CD4-positive, CD25-positive, alpha-beta regulatory T cell (primary cell): ENCODE results near the gene SLC35E1. TPM values are rescaled to one million over a fixed set of nuclear protein-coding genes. Genes with fewer than 3 reads are reported as not detected.
"Not testable (repeated sequence)": the region's sequence is repeated elsewhere in the genome, so short reads cannot be mapped to it uniquely, and the experiment has no call there.

Experiments used
- ATAC-seq, 2 donors: fragments of 150-1000 bp; cut with Tn5 transposase; one replicate each; pipeline ENCODE4 v1.10.0; 2021; ENCODE audit warnings: low read depth in 2 of 2, moderate number of reproducible peaks in 2 of 2, moderate library complexity in 1 of 2
- DNase-seq, 3 donors: peaks; one replicate each; pipeline versions ENCODE4 v3.0.0 to v3.0.0-alpha.2; 2012 to 2022; ENCODE audit warnings: mixed read lengths in 1 of 3
- H3K27ac ChIP-seq: one replicate; pipeline ENCODE4 v1.7.0; 2013; ENCODE audit warnings: mild to moderate bottlenecking, low read length; ENCODE audit not compliant: insufficient read depth, poor library complexity, severe bottlenecking
- H3K27me3 ChIP-seq: one replicate; pipeline ENCODE4 v1.7.0; 2013; ENCODE audit warnings: low read length; ENCODE audit not compliant: control insufficient read depth, insufficient read depth
- H3K36me3 ChIP-seq: one replicate; pipeline ENCODE4 v1.7.0; 2013; ENCODE audit warnings: mild to moderate bottlenecking, low read length, moderate library complexity; ENCODE audit not compliant: control insufficient read depth, insufficient read depth
- H3K4me1 ChIP-seq: 2 replicates; pipeline ENCODE4 v1.7.0; 2013; ENCODE audit warnings: mild to moderate bottlenecking, low read length; ENCODE audit not compliant: insufficient read depth, control insufficient read depth, poor library complexity, severe bottlenecking
- H3K4me3 ChIP-seq: one replicate; pipeline ENCODE4 v1.7.0; 2013; ENCODE audit warnings: low read depth, mild to moderate bottlenecking, low read length, moderate library complexity
- H3K9me3 ChIP-seq, 2 experiments: 1 replicate in 1 of 2; 2 replicates in 1 of 2; pipeline ENCODE4 v1.7.0; 2013; ENCODE audit warnings: low read length in 2 of 2, mild to moderate bottlenecking in 1 of 2, moderate library complexity in 1 of 2; ENCODE audit not compliant: control insufficient read depth in 2 of 2
- H3K27ac Mint-ChIP-seq, 3 donors: one replicate each; pipeline ENCODE4 v1.8.0; 2020 to 2022; ENCODE audit warnings: mild to moderate bottlenecking in 3 of 3, mixed read lengths in 3 of 3, moderate library complexity in 2 of 3
- H3K27me3 Mint-ChIP-seq: one replicate; pipeline ENCODE4 v1.8.0; 2022; ENCODE audit warnings: mild to moderate bottlenecking, mixed read lengths
- H3K36me3 Mint-ChIP-seq: one replicate; pipeline ENCODE4 v1.8.0; 2020; ENCODE audit warnings: mixed read lengths
- H3K4me1 Mint-ChIP-seq, 4 donors: one replicate each; pipeline ENCODE4 v1.8.0; 2020 to 2022; ENCODE audit warnings: mixed read lengths in 4 of 4, mild to moderate bottlenecking in 1 of 4
- H3K4me3 Mint-ChIP-seq, 4 donors: one replicate each; pipeline ENCODE4 v1.8.0; 2020 to 2022; ENCODE audit warnings: mild to moderate bottlenecking in 4 of 4, mixed read lengths in 4 of 4, moderate library complexity in 3 of 4
- H3K9me3 Mint-ChIP-seq, 7 donors: one replicate each; pipeline ENCODE4 v1.8.0; 2020 to 2022; ENCODE audit warnings: mixed read lengths in 7 of 7, mild to moderate bottlenecking in 3 of 7, moderate library complexity in 2 of 7
- polyA plus RNA-seq, 4 donors: library from polyadenylated mRNA; unstranded; fragments of 300-500 nt; fragmentation: Illumina TruSeq; gene quantifications; one replicate each; pipeline ENCODE4 v1.2.3, GENCODE V29; 2021
- total RNA-seq: library from RNA; stranded (reverse); gene quantifications from one replicate; pipeline ENCODE4 v1.2.3, GENCODE V29; 2022

SLC35E1 gene
- total and polyA plus RNA-seq, 5 donors from 2014 or later, result 19.0 to 93.1 (median 28.2) TPM

DNA sequence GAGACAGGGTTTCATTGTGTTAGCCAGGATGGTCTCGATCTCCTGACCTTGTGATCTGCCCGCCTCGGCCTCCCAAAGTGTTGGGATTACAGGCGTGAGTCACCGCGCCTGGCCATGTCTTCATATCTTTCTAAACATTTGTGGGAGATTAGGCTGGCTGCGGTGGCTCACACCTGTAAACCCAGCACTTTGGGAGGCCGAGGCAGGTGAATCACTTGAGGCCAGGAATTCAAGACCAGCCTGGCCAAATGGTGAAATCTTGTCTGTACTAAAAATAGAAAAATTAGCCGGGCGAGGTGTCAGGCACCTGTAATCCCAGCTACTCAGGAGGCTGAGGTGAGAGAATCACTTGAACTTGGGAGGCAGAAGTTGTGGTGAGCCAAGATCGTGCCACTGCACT lies 66.1 kb downstream of the SLC35E1 start:
- not testable (repeated sequence) for H3K27ac ChIP-seq, DNase-seq, ATAC-seq, H3K4me3 ChIP-seq, H3K4me1 Mint-ChIP-seq, H3K36me3 ChIP-seq, H3K9me3 Mint-ChIP-seq, H3K27me3 Mint-ChIP-seq, H3K4me1 ChIP-seq, H3K4me3 Mint-ChIP-seq, H3K27me3 ChIP-seq, H3K9me3 ChIP-seq, H3K27ac Mint-ChIP-seq
- peaks cover 10% of the 10 kb centered on the region for H3K36me3 Mint-ChIP-seq

DNA sequence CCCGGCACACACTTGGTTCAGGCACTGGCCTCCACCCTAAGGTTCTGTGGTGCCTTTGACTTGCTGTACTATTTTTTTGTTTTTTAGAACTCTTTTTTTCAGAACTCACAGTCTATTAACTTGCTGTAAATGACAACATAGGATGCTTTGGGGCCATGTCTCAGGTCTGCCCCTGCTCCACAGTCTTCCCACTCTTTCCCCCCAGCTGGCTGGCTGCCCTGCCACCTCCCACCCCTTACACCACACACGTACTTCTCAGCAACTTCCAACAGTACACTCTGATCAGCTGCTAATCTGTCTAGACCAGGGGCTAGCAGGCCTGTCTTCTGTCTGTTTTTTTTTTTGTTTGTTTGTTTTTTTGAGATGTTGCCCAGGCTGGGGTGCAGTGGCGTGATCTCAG lies 67.9 kb downstream of the SLC35E1 start:
- Mint-ChIP-seq H3K4me1 (peaks cover 0 to 6% (median 2%) of the 10 kb centered on the region in 4 donors), H3K4me3 (no peak overlapping the region), H3K27me3 (no peaks in the 10 kb centered on the region), H3K27ac (no peak overlapping the region), H3K36me3 (peaks cover 10% of the 10 kb centered on the region), H3K9me3 (no peaks in the 10 kb centered on the region)
- H3K4me1 ChIP-seq, result no peaks in the 10 kb centered on the region
- no peak overlapping the region for H3K4me3 ChIP-seq
- H3K27me3 ChIP-seq, result no peaks in the 10 kb centered on the region
- no peak overlapping the region for H3K27ac ChIP-seq
- ATAC-seq, result no peak
- H3K36me3 ChIP-seq, result no peaks in the 10 kb centered on the region
- H3K9me3 ChIP-seq, result no peaks in the 10 kb centered on the region
- DNase-seq, result no peak

Other genes with a start within 250 kb of the SLC35E1 start
- gene KLF2, start 247.6 kb downstream of the SLC35E1 start, total RNA-seq, result 725 TPM
- 100 to 1,000 TPM in 2 of 4 donors, 10 to 100 TPM in 2; 95.1 to 139 (median 118) TPM for gene KLF2, start 247.6 kb downstream of the SLC35E1 start, polyA plus RNA-seq
- 47.8 TPM for gene EPS15L1, start 100.4 kb downstream of the SLC35E1 start, total RNA-seq
- 1 to 10 TPM; 8.5 to 9.1 (median 8.8) TPM for gene EPS15L1, start 100.4 kb downstream of the SLC35E1 start, polyA plus RNA-seq
- not detected for gene CALR3, start 76.2 kb downstream of the SLC35E1 start, total RNA-seq
- not detected for gene CALR3, start 76.2 kb downstream of the SLC35E1 start, polyA plus RNA-seq
- 1.9 TPM for gene C19orf44, start 76.0 kb downstream of the SLC35E1 start, total RNA-seq
- 1 to 10 TPM in 2 of 4 donors, under 1 TPM in 1, not detected in 1; 0.76 to 1.6 (median 1.5) TPM for gene C19orf44, start 76.0 kb downstream of the SLC35E1 start, polyA plus RNA-seq
- 57.2 TPM for gene CHERP, start 30.0 kb downstream of the SLC35E1 start, total RNA-seq
- 10 to 100 TPM in 1 of 4 donors, 1 to 10 TPM in 3; 4.8 to 13.7 (median 8.4) TPM for gene CHERP, start 30.0 kb downstream of the SLC35E1 start, polyA plus RNA-seq
- gene MED26, start 55.8 kb upstream of the SLC35E1 start, total RNA-seq, result 62.5 TPM
- 1 to 10 TPM; 2.9 to 4.6 (median 3.9) TPM for gene MED26, start 55.8 kb upstream of the SLC35E1 start, polyA plus RNA-seq
- gene SMIM7, start 87.7 kb upstream of the SLC35E1 start, total RNA-seq, result 71.0 TPM
- gene SMIM7, start 87.7 kb upstream of the SLC35E1 start, polyA plus RNA-seq, result 10 to 100 TPM; 61.5 to 73.1 (median 65.6) TPM
- gene TMEM38A, start 88.7 kb upstream of the SLC35E1 start, total RNA-seq, result 1.0 TPM
- 1 to 10 TPM; 2.7 to 5.7 (median 3.8) TPM for gene TMEM38A, start 88.7 kb upstream of the SLC35E1 start, polyA plus RNA-seq
- gene NWD1, start 147.4 kb upstream of the SLC35E1 start, total RNA-seq, result not detected
- not detected for gene NWD1, start 147.4 kb upstream of the SLC35E1 start, polyA plus RNA-seq